GM10847 (cell line): ENCODE measurements around the gene TRAK1.

Source experiments
- POLR2A ChIP-seq: IDR thresholded peaks from 2 replicates; pipeline ENCODE4 v1.6.1; 2011; ENCODE audit not compliant: insufficient read length; ENCODE audit errors: extremely low read depth

The TRAK1 gene

GRCh38 chr3:42061713-42062380 lies 29.3 kb upstream of the TRAK1 start:
- TF ChIP-seq POLR2A = no peak

- no peak for TF ChIP-seq POLR2A
These were observed 28.7 kb upstream of the TRAK1 start for GRCh38 chr3:42062464-42062863.

GRCh38 chr3:42063888-42064287 lies 27.3 kb upstream of the TRAK1 start:
- TF ChIP-seq POLR2A = no peak

GRCh38 chr3:42066516-42067181 lies 24.5 kb upstream of the TRAK1 start:
- TF ChIP-seq POLR2A = no peak

- TF ChIP-seq POLR2A = no peak
These were observed 23.8 kb upstream of the TRAK1 start for GRCh38 chr3:42067326-42067725.

GRCh38 chr3:42068303-42069088 lies 22.7 kb upstream of the TRAK1 start:
- no peak for TF ChIP-seq POLR2A

GRCh38 chr3:42070089-42070488 lies 21.1 kb upstream of the TRAK1 start:
- no peak for TF ChIP-seq POLR2A

- no peak for TF ChIP-seq POLR2A
These were observed 20.6 kb upstream of the TRAK1 start for GRCh38 chr3:42070524-42070923.

GRCh38 chr3:42071904-42072812 lies 19.0 kb upstream of the TRAK1 start:
- TF ChIP-seq POLR2A = no peak

- no peak for TF ChIP-seq POLR2A
These were observed 18.3 kb upstream of the TRAK1 start for GRCh38 chr3:42072831-42073301.

- TF ChIP-seq POLR2A = no peak
These were observed 13.4 kb upstream of the TRAK1 start for GRCh38 chr3:42077785-42078184.

- no peak for TF ChIP-seq POLR2A
These were observed 12.5 kb upstream of the TRAK1 start for GRCh38 chr3:42078677-42079076.

- TF ChIP-seq POLR2A = no peak
These were observed 11.3 kb upstream of the TRAK1 start for GRCh38 chr3:42079701-42080452.

- no peak for TF ChIP-seq POLR2A
These were observed 10.7 kb upstream of the TRAK1 start for GRCh38 chr3:42080453-42080872.
